Fibroblast of lung (primary cell): ENCODE results near the gene CTRB1.

ENCODE experiments used
- CTCF ChIP-seq, 2 donors: IDR thresholded peaks in 1 of 2; conservative IDR thresholded peaks in 1 of 2; 1 replicate in 1 of 2; 2 replicates in 1 of 2; pipeline ENCODE4 v1.5.1; 2011 to 2012; ENCODE audit warnings: low read length in 2 of 2, control low read depth in 1 of 2, inconsistent platforms in 1 of 2, low read depth in 1 of 2, mild to moderate bottlenecking in 1 of 2
- EZH2 ChIP-seq: IDR thresholded peaks from 2 replicates; pipeline ENCODE4 v1.5.1; 2012; ENCODE audit warnings: low read length, control low read depth, mild to moderate bottlenecking; ENCODE audit errors: missing control alignments

- TF ChIP-seq CTCF (conservative IDR thresholded peaks at IDR 0.05 in 1 of 2, IDR thresholded peaks at IDR 0.05 in 1 of 2; ENCODE audit: low read depth in 1 of 2, low read length in 2 of 2): no peak
- TF ChIP-seq EZH2: no peak
Observed at GRCh38 chr16:75192606-75193264, 26.1 kb upstream of the CTRB1 start.
